ENCODE results near the gene TMIGD2.

Gene TMIGD2

GRCh38 chr19:4294389-4294788 is 7.8 kb downstream of the TMIGD2 start:
- H3K23ac ChIP-seq (ENCODE audit: low read length in 2 of 2): peak overlapping the region in 1 of 2 experiments; percentile 59
- H3K14ac ChIP-seq (ENCODE audit: low read length in 2 of 2): no peak overlapping the region
- H3K4me3 ChIP-seq (ENCODE audit: insufficient read depth in 1 of 2, low read depth in 1 of 2, low read length in 2 of 2): no peak overlapping the region
- no peak overlapping the region for H4K8ac ChIP-seq (ENCODE audit: low read length)
- H2BK12ac ChIP-seq (ENCODE audit: low read length in 2 of 2): no peak overlapping the region
- H3K18ac ChIP-seq (ENCODE audit: low read depth in 1 of 2, low read length in 2 of 2): no peak overlapping the region
- no peak overlapping the region for H4K91ac ChIP-seq (ENCODE audit: low read length)
- peaks cover 2% of the 10 kb centered on the region for H3K4me1 ChIP-seq (ENCODE audit: control insufficient read depth, insufficient read depth, low read depth, low read length)
- no peaks in the 10 kb centered on the region for H3K36me3 ChIP-seq (ENCODE audit: control insufficient read depth in 1 of 2, insufficient read depth in 2 of 2, low read depth in 1 of 2, low read length in 2 of 2)
- H3K9ac ChIP-seq (ENCODE audit: low read length): no peak overlapping the region
- no peak overlapping the region for H3K4ac ChIP-seq (ENCODE audit: low read depth in 1 of 2, low read length in 2 of 2)
- no peaks in the 10 kb centered on the region for H3K9me3 ChIP-seq (ENCODE audit: control insufficient read depth, low read length)
- no peak for DNase-seq
- H2AK5ac ChIP-seq (ENCODE audit: low read length, severe bottlenecking): no peak overlapping the region
- H2BK5ac ChIP-seq (ENCODE audit: low read depth, low read length, poor library complexity, severe bottlenecking): no peak overlapping the region
- no peak overlapping the region for H3K4me2 ChIP-seq (ENCODE audit: low read length, poor library complexity, severe bottlenecking)
- no peak overlapping the region for H2AFZ ChIP-seq (ENCODE audit: low read depth, low read length)
- no peak overlapping the region for H3K27ac ChIP-seq (ENCODE audit: low read length, poor library complexity, severe bottlenecking)
- peaks cover 5 to 49% of the 10 kb centered on the region in 2 experiments for H3K27me3 ChIP-seq (ENCODE audit: control insufficient read depth in 1 of 2, insufficient read depth in 1 of 2, low read length in 2 of 2)
- 71% methylated on average over 6 of the region's 10 CpGs for WGBS
- H3K79me1 ChIP-seq (replicated peaks; ENCODE audit: low read length, poor library complexity, severe bottlenecking): no peaks in the 10 kb centered on the region
- H2BK15ac ChIP-seq (ENCODE audit: low read depth, poor library complexity, severe bottlenecking): no peak overlapping the region
- no peak overlapping the region for H2BK120ac ChIP-seq (ENCODE audit: low read depth, low read length)

- Histone ChIP-seq H4K8ac (ENCODE audit: low read length) (no peak overlapping the region), H3K9ac (ENCODE audit: low read length) (no peak overlapping the region), H2BK12ac (ENCODE audit: low read length in 2 of 2) (no peak overlapping the region), H3K4ac (ENCODE audit: low read depth in 1 of 2, low read length in 2 of 2) (no peak overlapping the region), H2BK15ac (ENCODE audit: low read depth, poor library complexity, severe bottlenecking) (no peak overlapping the region), H3K14ac (ENCODE audit: low read length in 2 of 2) (no peak overlapping the region), H2BK120ac (ENCODE audit: low read depth, low read length) (no peak overlapping the region), H2AK5ac (ENCODE audit: low read length, severe bottlenecking) (no peak overlapping the region), H4K91ac (ENCODE audit: low read length) (no peak overlapping the region), H3K4me3 (ENCODE audit: insufficient read depth in 1 of 2, low read depth in 1 of 2, low read length in 2 of 2) (no peak overlapping the region), H3K23ac (ENCODE audit: low read length in 2 of 2) (no peak overlapping the region), H3K27ac (ENCODE audit: low read length, poor library complexity, severe bottlenecking) (no peak overlapping the region), H3K4me2 (ENCODE audit: low read length, poor library complexity, severe bottlenecking) (no peak overlapping the region), H3K79me1 (replicated peaks; ENCODE audit: low read length, poor library complexity, severe bottlenecking) (no peaks in the 10 kb centered on the region), H3K4me1 (ENCODE audit: control insufficient read depth, insufficient read depth, low read depth, low read length) (no peaks in the 10 kb centered on the region), H3K18ac (ENCODE audit: low read depth in 1 of 2, low read length in 2 of 2) (no peak overlapping the region), H3K36me3 (ENCODE audit: control insufficient read depth in 1 of 2, insufficient read depth in 2 of 2, low read depth in 1 of 2, low read length in 2 of 2) (no peaks in the 10 kb centered on the region), H3K27me3 (ENCODE audit: control insufficient read depth in 1 of 2, insufficient read depth in 1 of 2, low read length in 2 of 2) (peaks cover 10 to 46% of the 10 kb centered on the region in 2 experiments), H2AFZ (ENCODE audit: low read depth, low read length) (no peak overlapping the region), H3K9me3 (ENCODE audit: control insufficient read depth, low read length) (no peaks in the 10 kb centered on the region), H2BK5ac (ENCODE audit: low read depth, low read length, poor library complexity, severe bottlenecking) (no peak overlapping the region)
- 76% methylated on average over 13 of the region's 15 CpGs for WGBS
- no peak for DNase-seq
Observed at GRCh38 chr19:4292515-4292914, 9.7 kb downstream of the TMIGD2 start.

GRCh38 chr19:4291184-4291732 is 10.9 kb downstream of the TMIGD2 start:
- H3K4me3 ChIP-seq (ENCODE audit: insufficient read depth in 1 of 2, low read depth in 1 of 2, low read length in 2 of 2): no peak overlapping the region
- H3K27me3 ChIP-seq (ENCODE audit: control insufficient read depth in 1 of 2, insufficient read depth in 1 of 2, low read length in 2 of 2): peaks cover 10 to 46% of the 10 kb centered on the region in 2 experiments
- WGBS: 90% methylated on average over 8 of the region's 8 CpGs
- no peak overlapping the region for H2AFZ ChIP-seq (ENCODE audit: low read depth, low read length)
- no peak overlapping the region for H3K23ac ChIP-seq (ENCODE audit: low read length in 2 of 2)
- no peak overlapping the region for H2BK15ac ChIP-seq (ENCODE audit: low read depth, poor library complexity, severe bottlenecking)
- no peak overlapping the region for H3K9ac ChIP-seq (ENCODE audit: low read length)
- H2BK12ac ChIP-seq (ENCODE audit: low read length in 2 of 2): no peak overlapping the region
- H2BK120ac ChIP-seq (ENCODE audit: low read depth, low read length): no peak overlapping the region
- no peak overlapping the region for H2AK5ac ChIP-seq (ENCODE audit: low read length, severe bottlenecking)
- no peak overlapping the region for H4K91ac ChIP-seq (ENCODE audit: low read length)
- no peak overlapping the region for H2BK5ac ChIP-seq (ENCODE audit: low read depth, low read length, poor library complexity, severe bottlenecking)
- no peak overlapping the region for H3K14ac ChIP-seq (ENCODE audit: low read length in 2 of 2)
- H3K36me3 ChIP-seq (ENCODE audit: control insufficient read depth in 1 of 2, insufficient read depth in 2 of 2, low read depth in 1 of 2, low read length in 2 of 2): no peaks in the 10 kb centered on the region
- H3K9me3 ChIP-seq (ENCODE audit: control insufficient read depth, low read length): no peaks in the 10 kb centered on the region
- no peak for DNase-seq
- H3K4ac ChIP-seq (ENCODE audit: low read depth in 1 of 2, low read length in 2 of 2): no peak overlapping the region
- no peaks in the 10 kb centered on the region for H3K4me1 ChIP-seq (ENCODE audit: control insufficient read depth, insufficient read depth, low read depth, low read length)
- H4K8ac ChIP-seq (ENCODE audit: low read length): no peak overlapping the region
- H3K4me2 ChIP-seq (ENCODE audit: low read length, poor library complexity, severe bottlenecking): no peak overlapping the region
- H3K18ac ChIP-seq (ENCODE audit: low read depth in 1 of 2, low read length in 2 of 2): no peak overlapping the region
- no peak overlapping the region for H3K27ac ChIP-seq (ENCODE audit: low read length, poor library complexity, severe bottlenecking)
- no peaks in the 10 kb centered on the region for H3K79me1 ChIP-seq (replicated peaks; ENCODE audit: low read length, poor library complexity, severe bottlenecking)

GRCh38 chr19:4288091-4288777 is 14.0 kb downstream of the TMIGD2 start:
- no peak overlapping the region for H3K9ac ChIP-seq (ENCODE audit: low read length)
- H3K27ac ChIP-seq (ENCODE audit: low read length, poor library complexity, severe bottlenecking): no peak overlapping the region
- H4K8ac ChIP-seq (ENCODE audit: low read length): no peak overlapping the region
- H4K91ac ChIP-seq (ENCODE audit: low read length): no peak overlapping the region
- no peaks in the 10 kb centered on the region for H3K36me3 ChIP-seq (ENCODE audit: control insufficient read depth in 1 of 2, insufficient read depth in 2 of 2, low read depth in 1 of 2, low read length in 2 of 2)
- no peak overlapping the region for H3K18ac ChIP-seq (ENCODE audit: low read depth in 1 of 2, low read length in 2 of 2)
- H2BK5ac ChIP-seq (ENCODE audit: low read depth, low read length, poor library complexity, severe bottlenecking): no peak overlapping the region
- no peak overlapping the region for H3K4me2 ChIP-seq (ENCODE audit: low read length, poor library complexity, severe bottlenecking)
- H3K4ac ChIP-seq (ENCODE audit: low read depth in 1 of 2, low read length in 2 of 2): no peak overlapping the region
- no peak overlapping the region for H2BK12ac ChIP-seq (ENCODE audit: low read length in 2 of 2)
- H2BK120ac ChIP-seq (ENCODE audit: low read depth, low read length): no peak overlapping the region
- no peak overlapping the region for H3K14ac ChIP-seq (ENCODE audit: low read length in 2 of 2)
- peaks cover 21 to 47% of the 10 kb centered on the region in 2 experiments for H3K27me3 ChIP-seq (ENCODE audit: control insufficient read depth in 1 of 2, insufficient read depth in 1 of 2, low read length in 2 of 2)
- H3K23ac ChIP-seq (ENCODE audit: low read length in 2 of 2): no peak overlapping the region
- no peaks in the 10 kb centered on the region for H3K9me3 ChIP-seq (ENCODE audit: control insufficient read depth, low read length)
- no peak overlapping the region for H2BK15ac ChIP-seq (ENCODE audit: low read depth, poor library complexity, severe bottlenecking)
- 87% methylated on average over 14 of the region's 16 CpGs for WGBS
- no peak overlapping the region for H2AK5ac ChIP-seq (ENCODE audit: low read length, severe bottlenecking)
- H2AFZ ChIP-seq (ENCODE audit: low read depth, low read length): no peak overlapping the region
- DNase-seq: no peak
- H3K4me3 ChIP-seq (ENCODE audit: insufficient read depth in 1 of 2, low read depth in 1 of 2, low read length in 2 of 2): no peak overlapping the region
- H3K79me1 ChIP-seq (replicated peaks; ENCODE audit: low read length, poor library complexity, severe bottlenecking): no peaks in the 10 kb centered on the region
- peaks cover 4% of the 10 kb centered on the region for H3K4me1 ChIP-seq (ENCODE audit: control insufficient read depth, insufficient read depth, low read depth, low read length)

Measured in mesenchymal stem cell (in vitro differentiated cells and primary cell).